ENCODE measurements around the gene PDPK1.
"Not testable (repeated sequence)": the region's sequence is repeated elsewhere in the genome, so short reads cannot be mapped to it uniquely, and the experiment has no call there.

GRCh38 chr16:2540912-2541311, 3.1 kb downstream of the PDPK1 start:
- TF ChIP-seq, protein P1, sequence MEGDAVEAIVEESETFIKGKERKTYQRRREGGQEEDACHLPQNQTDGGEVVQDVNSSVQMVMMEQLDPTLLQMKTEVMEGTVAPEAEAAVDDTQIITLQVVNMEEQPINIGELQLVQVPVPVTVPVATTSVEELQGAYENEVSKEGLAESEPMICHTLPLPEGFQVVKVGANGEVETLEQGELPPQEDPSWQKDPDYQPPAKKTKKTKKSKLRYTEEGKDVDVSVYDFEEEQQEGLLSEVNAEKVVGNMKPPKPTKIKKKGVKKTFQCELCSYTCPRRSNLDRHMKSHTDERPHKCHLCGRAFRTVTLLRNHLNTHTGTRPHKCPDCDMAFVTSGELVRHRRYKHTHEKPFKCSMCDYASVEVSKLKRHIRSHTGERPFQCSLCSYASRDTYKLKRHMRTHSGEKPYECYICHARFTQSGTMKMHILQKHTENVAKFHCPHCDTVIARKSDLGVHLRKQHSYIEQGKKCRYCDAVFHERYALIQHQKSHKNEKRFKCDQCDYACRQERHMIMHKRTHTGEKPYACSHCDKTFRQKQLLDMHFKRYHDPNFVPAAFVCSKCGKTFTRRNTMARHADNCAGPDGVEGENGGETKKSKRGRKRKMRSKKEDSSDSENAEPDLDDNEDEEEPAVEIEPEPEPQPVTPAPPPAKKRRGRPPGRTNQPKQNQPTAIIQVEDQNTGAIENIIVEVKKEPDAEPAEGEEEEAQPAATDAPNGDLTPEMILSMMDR (conservative IDR thresholded peaks at IDR 0.05 in 1 of 2, IDR thresholded peaks at IDR 0.05 in 1 of 2; ENCODE audit: low read depth in 1 of 2, low read length in 2 of 2), result not testable (repeated sequence)
- not testable (repeated sequence) for TF ChIP-seq EZH2 (IDR thresholded peaks at IDR 0.05; ENCODE audit: low read length, missing control alignments)
